ENCODE results near the gene SLC22A7. TPM values are rescaled to one million over a fixed set of nuclear protein-coding genes. Genes with fewer than 3 reads are reported as not detected.

Gene SLC22A7
- total and polyA plus RNA-seq, 2 donors (not counting 1 experiment from before 2014, with no cell fraction given), result not detected

GRCh38 chr6:43283905-43284304 lies 14.2 kb upstream of the SLC22A7 start:
- no peak overlapping the region for H3K9ac ChIP-seq (ENCODE audit: low read length)
- no peak overlapping the region for H2AFZ ChIP-seq (ENCODE audit: insufficient read depth, low read depth, low read length, poor library complexity, severe bottlenecking)
- no peaks in the 10 kb centered on the region for H4K20me1 ChIP-seq (ENCODE audit: control insufficient read depth, insufficient read depth, low read length, poor library complexity, severe bottlenecking)
- no peak overlapping the region for H3K27ac Mint-ChIP-seq
- no peak for TF ChIP-seq EZH2 (IDR thresholded peaks at IDR 0.05; ENCODE audit: borderline replicate concordance, insufficient read depth, low read depth, low read length, poor library complexity, severe bottlenecking)
- no peak for TF ChIP-seq CTCF (IDR thresholded peaks at IDR 0.05)
- peaks cover 5% of the 10 kb centered on the region for H3K4me1 Mint-ChIP-seq
- no peak overlapping the region for H3K4me2 ChIP-seq (replicated peaks; ENCODE audit: low read depth, low read length, poor library complexity, severe bottlenecking)
- ChIA-PET POLR2A (no interaction called here), CTCF (no interaction called here)
- WGBS (ENCODE audit: insufficient coverage), result 90% methylated on average over 25 of the region's 27 CpGs
- no peaks in the 10 kb centered on the region for H3K79me2 ChIP-seq (ENCODE audit: control insufficient read depth, insufficient read depth, low read length)
- peaks cover 41% of the 10 kb centered on the region for H3K27me3 Mint-ChIP-seq
- H3K4me3 ChIP-seq (ENCODE audit: control extremely low read depth in 1 of 5, extremely low read depth in 1 of 5, insufficient read depth in 1 of 5, low read depth in 2 of 5, low read length in 4 of 5), result no peak overlapping the region
- H3K36me3 ChIP-seq (replicated peaks in 1 of 2; ENCODE audit: control extremely low read depth in 1 of 2, control insufficient read depth in 1 of 2, extremely low read depth in 1 of 2, insufficient read depth in 2 of 2, low read length in 1 of 2), result no peaks in the 10 kb centered on the region
- no peaks in the 10 kb centered on the region for H3K9me3 ChIP-seq (ENCODE audit: control extremely low read depth in 1 of 3, control insufficient read depth in 2 of 3, insufficient read depth in 1 of 3, low read length in 2 of 3)
- H3K27ac ChIP-seq (ENCODE audit: low read length in 2 of 2), result no peak overlapping the region
- intact Hi-C loops (cut with micrococcal nuclease), result no loop called here
- H3K4me1 ChIP-seq (ENCODE audit: control insufficient read depth in 2 of 2, insufficient read depth in 2 of 2, low read length in 2 of 2), result no peaks in the 10 kb centered on the region
- ATAC-seq (ENCODE audit: low read depth), result no peak
- no peak overlapping the region for H3K4me3 Mint-ChIP-seq
- H3K9me3 Mint-ChIP-seq (ENCODE audit: insufficient read depth), result no peaks in the 10 kb centered on the region
- no peak for DNase-seq
- peaks cover 0 to 28% (median 11%) of the 10 kb centered on the region in 4 experiments for H3K27me3 ChIP-seq (replicated peaks in 1 of 4; ENCODE audit: control extremely low read depth in 1 of 4, control insufficient read depth in 3 of 4, insufficient read depth in 4 of 4, low read length in 3 of 4)

GRCh38 chr6:43284991-43285781 lies 12.9 kb upstream of the SLC22A7 start:
- WGBS (ENCODE audit: insufficient coverage), result 7% methylated on average over 79 of the region's 83 CpGs
- Histone ChIP-seq H3K27ac (ENCODE audit: low read length in 2 of 2) (no peak overlapping the region), H3K9me3 (ENCODE audit: control extremely low read depth in 1 of 3, control insufficient read depth in 2 of 3, insufficient read depth in 1 of 3, low read length in 2 of 3) (no peaks in the 10 kb centered on the region), H3K9ac (ENCODE audit: low read length) (no peak overlapping the region), H3K36me3 (replicated peaks in 1 of 2; ENCODE audit: control extremely low read depth in 1 of 2, control insufficient read depth in 1 of 2, extremely low read depth in 1 of 2, insufficient read depth in 2 of 2, low read length in 1 of 2) (no peaks in the 10 kb centered on the region), H3K27me3 (replicated peaks in 1 of 4; ENCODE audit: control extremely low read depth in 1 of 4, control insufficient read depth in 3 of 4, insufficient read depth in 4 of 4, low read length in 3 of 4) (peaks cover 0 to 26% (median 11%) of the 10 kb centered on the region in 4 experiments), H3K4me1 (ENCODE audit: control insufficient read depth in 2 of 2, insufficient read depth in 2 of 2, low read length in 2 of 2) (no peaks in the 10 kb centered on the region), H4K20me1 (ENCODE audit: control insufficient read depth, insufficient read depth, low read length, poor library complexity, severe bottlenecking) (no peaks in the 10 kb centered on the region), H3K79me2 (ENCODE audit: control insufficient read depth, insufficient read depth, low read length) (no peaks in the 10 kb centered on the region), H3K4me3 (ENCODE audit: control extremely low read depth in 1 of 5, extremely low read depth in 1 of 5, insufficient read depth in 1 of 5, low read depth in 2 of 5, low read length in 4 of 5) (no peak overlapping the region), H3K4me2 (replicated peaks; ENCODE audit: low read depth, low read length, poor library complexity, severe bottlenecking) (no peak overlapping the region), H2AFZ (ENCODE audit: insufficient read depth, low read depth, low read length, poor library complexity, severe bottlenecking) (no peak overlapping the region)
- DNase-seq (no peak), ATAC-seq (ENCODE audit: low read depth) (no peak)
- ChIA-PET CTCF (no interaction called here), POLR2A (no interaction called here)
- Mint-ChIP-seq H3K9me3 (ENCODE audit: insufficient read depth) (no peaks in the 10 kb centered on the region), H3K4me1 (peaks cover 5% of the 10 kb centered on the region), H3K27me3 (peaks cover 41% of the 10 kb centered on the region), H3K27ac (no peak overlapping the region), H3K4me3 (no peak overlapping the region)
- intact Hi-C loops (cut with micrococcal nuclease), result no loop called here
- no peak for TF ChIP-seq EZH2 (IDR thresholded peaks at IDR 0.05; ENCODE audit: borderline replicate concordance, insufficient read depth, low read depth, low read length, poor library complexity, severe bottlenecking)
- no peak for TF ChIP-seq CTCF (IDR thresholded peaks at IDR 0.05)

Data from B cell (primary cell).